Fibroblast of skin of left biceps (primary cell): ENCODE results near the gene CDKN1C.
"Not testable (repeated sequence)": the region's sequence is repeated elsewhere in the genome, so short reads cannot be mapped to it uniquely, and the experiment has no call there.

Experiments used
- DNase-seq, 2 experiments: peaks; one replicate each; pipeline ENCODE4 v3.0.0-alpha.2; 2013; ENCODE audit warnings: low read depth in 2 of 2

The CDKN1C gene

DNA sequence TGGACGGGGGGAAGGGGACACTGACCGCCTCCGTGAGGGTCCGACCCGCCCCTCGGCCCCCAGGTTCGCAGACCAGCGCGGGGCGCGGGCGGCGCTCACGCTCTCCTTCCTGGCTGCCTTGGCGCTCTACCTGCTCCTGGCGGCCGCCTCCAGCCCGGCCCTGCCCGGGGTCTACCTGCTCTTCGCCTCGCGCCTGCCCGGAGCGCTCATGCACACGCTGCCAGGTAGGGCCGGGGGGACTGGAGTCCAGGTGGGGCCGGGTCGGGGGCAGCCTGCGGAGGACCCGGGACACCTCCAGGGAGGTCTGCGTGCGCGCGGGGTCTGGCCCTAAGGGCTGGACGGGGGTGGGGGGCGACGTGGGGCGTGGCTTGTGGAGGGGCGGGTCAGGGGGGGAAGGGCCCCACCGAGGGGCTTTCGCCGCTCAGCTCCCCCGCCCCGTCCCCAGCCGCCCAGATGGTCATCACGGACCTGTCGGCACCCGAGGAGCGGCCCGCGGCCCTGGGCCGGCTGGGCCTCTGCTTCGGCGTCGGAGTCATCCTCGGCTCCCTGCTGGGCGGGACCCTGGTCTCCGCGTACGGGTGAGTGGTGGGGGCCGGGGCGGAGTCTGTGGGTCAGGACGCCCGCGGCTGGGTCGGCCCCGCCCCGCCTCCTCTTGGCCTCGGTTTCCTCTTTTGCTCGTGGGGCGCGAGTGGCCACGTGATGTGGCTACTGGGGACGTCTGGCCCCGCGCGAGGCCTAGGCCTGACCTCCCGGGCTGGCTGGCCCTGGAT is 23.7 kb upstream of the CDKN1C start:
- no peak for DNase-seq

GRCh38 chr11:2908130-2908529 is 22.6 kb upstream of the CDKN1C start:
- no peak for DNase-seq

DNA sequence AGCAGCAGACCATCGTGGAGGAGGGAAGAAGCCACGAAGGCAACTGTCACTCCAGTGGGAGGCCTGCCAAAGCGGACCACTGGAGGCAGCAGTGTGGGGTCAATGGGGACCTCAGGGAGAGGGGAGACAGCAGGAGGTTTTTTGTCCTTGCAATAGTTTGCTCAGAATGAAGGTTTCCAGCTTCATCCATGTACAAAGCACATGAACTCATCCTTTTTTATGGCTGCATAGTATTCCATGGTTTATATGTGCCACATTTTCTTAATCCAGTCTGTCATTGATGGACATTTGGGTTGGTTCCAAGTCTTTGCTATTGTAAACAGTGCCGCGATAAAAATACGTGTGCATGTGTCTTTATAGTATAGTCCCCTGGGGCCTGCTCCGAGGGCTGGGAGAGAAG is 19.7 kb upstream of the CDKN1C start:
- not testable (repeated sequence) for DNase-seq

DNA sequence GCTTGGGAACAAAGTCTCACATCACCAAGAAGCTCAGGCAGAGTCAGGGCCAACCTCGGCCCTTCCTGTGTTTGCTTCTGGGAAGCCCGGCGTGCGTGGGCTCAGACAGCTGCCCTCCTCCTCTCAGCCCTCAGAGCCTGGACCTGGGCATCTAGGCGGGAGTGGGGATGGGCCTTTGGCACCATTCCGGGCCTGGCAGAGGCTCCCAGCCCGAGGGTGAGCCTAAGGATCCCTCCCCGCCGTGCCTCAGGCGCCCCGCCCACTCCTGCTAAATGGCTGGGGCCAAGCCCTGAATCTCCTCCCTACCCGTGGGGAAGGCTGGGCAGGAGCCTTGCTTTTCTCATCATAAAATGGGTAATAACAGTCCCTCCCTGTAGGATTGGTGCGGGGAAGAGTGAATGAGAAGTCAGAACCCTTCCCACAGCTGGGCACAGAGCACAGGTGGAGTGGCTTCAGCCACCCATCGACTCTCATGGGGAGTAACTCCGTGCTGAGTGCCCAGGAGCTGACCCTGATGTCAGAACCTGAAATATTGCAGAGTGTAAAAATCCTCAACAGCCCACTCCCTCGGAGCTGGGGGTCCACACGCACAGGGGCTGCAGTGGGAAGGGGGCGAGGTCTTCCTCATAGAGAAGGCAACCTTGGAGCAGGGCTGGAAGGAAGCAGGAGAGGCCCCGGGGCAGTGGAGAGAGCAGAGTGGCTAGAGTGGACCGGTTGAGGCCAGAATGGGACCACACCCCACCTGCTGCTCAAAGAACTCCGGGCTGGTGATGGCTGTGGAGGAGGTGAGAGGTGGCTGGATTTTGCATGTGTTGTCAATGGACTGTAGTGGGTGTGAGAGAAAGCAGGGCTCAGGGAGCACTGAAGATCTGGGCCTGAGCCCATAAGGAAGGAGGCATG is 18.8 kb upstream of the CDKN1C start:
- DNase-seq = no peak

GRCh38 chr11:2903672-2904011 is 18.1 kb upstream of the CDKN1C start:
- DNase-seq = no peak

DNA sequence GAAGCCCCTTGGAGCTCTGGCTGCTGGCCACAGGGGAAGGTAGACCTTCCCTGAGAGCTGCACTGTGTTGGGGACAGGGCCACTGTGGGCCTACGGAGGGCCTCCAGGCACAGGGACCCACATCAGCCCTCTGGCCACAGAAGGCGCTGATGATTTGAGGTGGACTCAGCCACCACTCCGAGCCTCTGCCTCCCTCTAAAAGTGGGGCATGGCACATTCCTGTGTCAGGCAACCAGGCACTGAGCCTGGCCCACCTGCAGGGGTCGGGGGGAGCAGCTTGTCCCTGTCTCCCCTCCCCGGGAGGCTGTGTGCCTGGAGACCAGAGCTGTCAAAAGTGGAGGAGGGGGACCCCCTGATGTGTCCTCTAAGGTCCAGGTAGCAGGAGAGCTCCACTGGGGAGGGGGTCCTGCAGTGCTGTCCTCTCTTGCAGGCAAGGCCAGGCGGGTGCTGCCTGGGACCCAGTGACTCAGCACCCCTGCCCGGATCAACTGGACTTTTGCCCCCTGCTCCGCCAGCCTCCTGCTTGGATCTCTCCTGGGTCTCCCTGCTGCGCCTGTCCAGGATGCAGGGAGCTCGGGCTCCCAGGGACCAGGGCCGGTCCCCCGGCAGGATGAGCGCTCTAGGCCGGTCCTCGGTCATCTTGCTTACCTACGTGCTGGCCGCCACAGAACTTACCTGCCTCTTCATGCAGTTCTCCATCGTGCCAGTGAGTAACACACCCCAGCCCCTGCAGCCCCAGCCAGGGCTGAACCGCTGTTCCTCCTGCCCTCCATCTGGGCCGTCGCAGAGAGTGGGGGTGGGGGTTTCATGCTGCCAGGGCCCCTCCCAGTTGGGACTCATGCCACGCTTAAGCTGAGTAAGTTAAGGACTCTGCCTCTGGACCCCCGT is 17.5 kb upstream of the CDKN1C start:
- DNase-seq = no peak

DNA sequence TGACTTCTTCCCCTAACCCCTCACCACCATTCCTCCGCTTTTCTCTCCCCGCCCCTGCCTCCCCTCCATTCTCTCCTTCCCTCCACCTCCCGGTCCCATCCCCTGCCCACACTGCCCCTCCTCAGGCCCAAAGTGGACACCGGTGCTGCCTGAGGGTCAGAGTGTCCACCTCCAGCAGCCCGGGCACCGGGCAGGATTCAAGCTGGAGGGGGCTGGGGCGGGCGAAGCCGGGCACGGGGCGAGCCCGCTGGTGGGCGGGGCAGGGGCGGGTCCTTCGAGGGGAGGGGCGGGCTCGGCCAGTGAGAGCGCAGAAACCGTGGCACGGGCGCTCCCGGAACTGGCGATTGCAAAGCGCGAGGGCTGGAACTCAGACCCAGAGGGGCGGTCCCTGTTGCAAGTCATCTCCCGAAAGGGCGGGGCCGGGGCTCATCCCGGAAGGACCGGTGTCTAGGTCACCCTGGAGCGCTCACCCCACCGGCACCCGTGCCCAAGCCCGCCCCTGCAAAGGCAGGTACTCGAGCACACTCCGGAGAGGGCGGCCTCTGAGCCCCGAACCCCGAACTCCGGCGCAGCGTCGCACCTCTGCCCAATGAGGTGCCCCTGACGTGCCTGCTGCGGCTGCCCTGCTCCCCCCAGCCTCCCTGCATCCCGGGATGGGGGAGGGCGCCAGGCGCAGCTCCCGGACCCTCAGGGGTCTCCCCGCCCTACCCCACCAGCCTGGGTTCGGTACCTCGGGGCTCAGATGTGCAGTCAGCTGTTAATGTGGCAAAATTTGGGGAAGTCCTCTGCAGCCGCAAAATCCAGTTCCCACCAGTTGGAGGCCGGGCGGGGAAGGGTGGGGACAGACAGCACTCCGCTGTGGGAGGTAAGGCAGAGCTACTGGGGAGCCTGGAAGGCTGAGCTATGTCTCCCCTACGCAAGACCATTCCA is 16.5 kb upstream of the CDKN1C start:
- peak; percentile 62 to 64 for DNase-seq

DNA sequence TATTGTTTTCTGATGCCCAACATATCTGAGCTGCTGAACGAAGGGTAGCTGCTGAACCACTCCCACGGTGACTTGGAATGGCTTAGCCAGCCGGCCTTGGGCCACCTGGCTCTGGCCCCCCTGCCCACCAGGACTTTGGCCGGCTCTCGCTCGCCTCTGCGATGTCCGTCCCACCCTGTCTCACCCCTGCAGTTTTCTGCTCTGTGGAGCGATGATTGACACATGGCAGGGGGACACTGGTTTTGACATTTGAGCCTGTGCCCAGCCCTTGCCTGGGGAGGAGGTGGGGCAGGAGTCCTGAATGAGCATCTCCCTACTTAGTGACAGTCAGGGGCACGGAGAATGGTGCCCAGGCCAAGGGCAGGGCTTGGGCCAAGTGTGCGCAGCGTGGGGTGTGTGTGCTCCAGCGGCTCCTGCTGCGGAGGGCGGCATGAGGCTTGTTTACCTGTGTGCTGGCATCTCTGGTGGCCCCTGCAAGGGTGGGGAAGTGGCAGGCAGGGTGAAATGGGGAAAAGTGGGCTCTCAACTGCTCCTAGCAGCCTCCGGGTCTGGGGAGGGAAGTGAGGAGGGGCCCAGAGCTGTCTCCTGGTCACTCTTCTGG is 15.7 kb upstream of the CDKN1C start:
- no peak for DNase-seq

DNA sequence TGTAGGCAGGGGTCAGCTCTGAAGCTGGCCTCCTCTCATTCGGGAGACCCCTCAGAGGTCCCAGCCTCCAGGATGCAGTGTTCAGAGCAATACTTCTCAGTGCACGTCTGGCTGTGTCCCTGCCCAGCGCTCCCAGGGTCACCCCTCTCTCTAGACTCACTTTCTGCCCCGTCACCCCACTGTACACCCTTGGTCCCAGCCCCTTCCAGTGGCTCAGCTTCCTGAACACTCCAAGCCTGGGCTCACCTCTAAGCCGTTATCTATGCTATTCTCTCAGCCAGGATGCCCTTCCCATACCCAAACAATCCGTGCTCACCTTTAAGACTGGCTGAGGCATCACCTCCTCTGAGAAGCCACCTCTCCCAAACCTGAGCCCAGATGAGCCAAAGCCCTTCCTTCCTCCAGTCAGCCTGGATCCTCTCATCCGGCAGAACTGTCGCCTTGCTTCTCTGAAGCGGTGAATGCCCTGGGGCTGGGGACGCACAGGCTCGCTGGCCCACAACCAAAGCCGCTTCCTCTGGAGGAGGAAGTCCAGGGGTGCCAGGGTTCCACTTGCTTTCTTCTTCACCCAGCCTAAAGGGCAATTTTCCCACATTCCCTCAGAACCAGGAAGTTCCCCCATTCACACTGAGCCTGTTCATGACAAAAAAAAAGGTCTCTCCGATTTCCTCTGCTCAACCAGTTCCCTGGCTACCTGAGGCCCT is 13.7 kb upstream of the CDKN1C start:
- no peak for DNase-seq

GRCh38 chr11:2898366-2899079 is 12.9 kb upstream of the CDKN1C start:
- peak in 1 of 2 experiments; percentile 47 for DNase-seq

- DNase-seq = no peak
These were observed 11.5 kb upstream of the CDKN1C start for GRCh38 chr11:2897048-2897447.

GRCh38 chr11:2896047-2896446 is 10.5 kb upstream of the CDKN1C start:
- no peak for DNase-seq

GRCh38 chr11:2893935-2894334 is 8.4 kb upstream of the CDKN1C start:
- no peak for DNase-seq

DNA sequence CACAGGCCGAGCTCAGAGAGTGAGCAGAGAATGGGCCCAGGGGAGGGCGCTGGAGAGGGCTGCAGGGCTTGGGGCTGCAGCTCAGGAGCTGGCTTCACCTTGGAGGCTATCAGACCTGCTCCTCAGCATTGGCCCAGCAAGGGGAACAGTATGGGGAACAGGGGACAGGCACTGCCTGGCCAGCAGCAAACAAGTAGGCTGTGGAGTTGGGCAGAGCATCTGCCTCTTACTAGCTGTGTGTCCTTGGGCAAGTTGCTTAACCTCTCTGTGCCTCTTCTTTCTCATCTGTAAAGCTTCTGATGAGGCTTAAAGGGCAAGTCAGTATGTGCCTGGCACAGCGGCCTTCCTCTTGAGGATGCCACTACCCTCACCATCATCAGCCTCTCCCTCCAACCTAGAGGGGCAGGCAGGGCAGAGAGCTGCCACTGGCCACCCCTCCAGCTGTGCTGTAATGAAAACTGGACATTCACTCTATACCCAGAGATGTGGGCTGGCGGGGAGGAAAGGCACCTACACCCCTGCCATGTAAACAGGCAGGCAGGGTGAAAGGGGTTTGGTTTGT is 7.5 kb upstream of the CDKN1C start:
- DNase-seq = no peak

- no peak for DNase-seq
These were observed 6.8 kb upstream of the CDKN1C start for GRCh38 chr11:2892215-2892966.

DNA sequence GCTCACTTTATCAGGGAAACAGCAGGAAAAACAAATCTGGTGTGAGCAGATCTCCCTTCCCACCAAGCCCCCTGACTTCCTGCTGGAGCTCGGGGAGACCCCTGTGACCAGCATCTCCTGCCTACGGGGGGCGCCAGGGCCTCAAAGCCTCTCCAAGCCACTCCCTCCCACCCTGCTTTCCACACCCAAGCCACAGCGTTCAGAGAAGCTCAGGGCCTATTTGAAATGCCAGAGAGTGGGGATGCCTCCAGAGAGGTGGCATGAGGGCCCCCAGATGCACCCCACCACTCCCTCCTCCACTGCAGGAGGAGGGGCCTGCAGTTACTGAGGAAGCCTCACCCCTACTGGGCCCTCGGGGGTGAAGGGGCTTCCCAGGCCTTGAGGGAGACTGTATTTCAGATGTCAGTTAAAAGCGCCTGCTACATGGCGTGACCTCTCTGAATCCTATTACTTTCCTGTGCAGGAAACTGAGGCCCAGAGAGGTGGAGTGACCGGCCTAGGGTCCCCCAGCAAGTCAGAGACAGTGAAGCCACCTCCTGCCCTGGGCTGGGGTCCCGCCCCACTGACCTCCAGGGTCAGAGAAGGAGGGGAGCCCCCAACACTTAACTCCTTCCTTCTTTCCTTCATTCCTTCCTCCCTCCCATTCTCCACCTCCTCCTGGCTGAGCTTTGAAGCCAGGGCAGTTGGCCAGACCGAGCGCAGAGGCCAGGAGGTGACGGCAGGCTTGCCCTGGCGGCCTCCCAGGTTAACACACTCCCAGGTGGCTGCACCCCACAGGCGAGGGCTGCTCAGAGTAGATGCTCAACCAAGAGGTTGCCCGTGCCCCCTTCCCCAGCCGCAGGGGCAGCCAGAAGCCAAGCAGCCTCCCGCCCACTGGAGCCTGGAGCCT is 6.0 kb upstream of the CDKN1C start:
- no peak for DNase-seq
